GM06990 (cell line): ENCODE results near the gene MAGT1.

Source experiments
- DNase-seq: peaks from one replicate; pipeline ENCODE4 v3.0.0-alpha.2; 2011; ENCODE audit not compliant: insufficient read length; ENCODE audit errors: extremely low read depth
- H3K27me3 ChIP-seq: replicated peaks from 2 replicates; pipeline ENCODE4 v1.6.0; 2011; ENCODE audit warnings: low read length; ENCODE audit not compliant: control insufficient read depth, insufficient read depth
- H3K36me3 ChIP-seq: 2 replicates; pipeline ENCODE4 v1.5.1; 2011; ENCODE audit warnings: low read length; ENCODE audit not compliant: control insufficient read depth, insufficient read depth
- H3K4me3 ChIP-seq: replicated peaks from 2 replicates; pipeline ENCODE4 v1.5.1; 2011; ENCODE audit warnings: low read depth, mild to moderate bottlenecking, control low read depth, low read length
- TF ChIP-seq, protein P1 (sequence below): IDR thresholded peaks from 2 replicates; pipeline ENCODE4 v1.5.1; 2011; ENCODE audit warnings: low read length, control low read depth, mild to moderate bottlenecking, inconsistent platforms; ENCODE audit not compliant: insufficient read depth, poor library complexity, severe bottlenecking

Gene MAGT1

DNA sequence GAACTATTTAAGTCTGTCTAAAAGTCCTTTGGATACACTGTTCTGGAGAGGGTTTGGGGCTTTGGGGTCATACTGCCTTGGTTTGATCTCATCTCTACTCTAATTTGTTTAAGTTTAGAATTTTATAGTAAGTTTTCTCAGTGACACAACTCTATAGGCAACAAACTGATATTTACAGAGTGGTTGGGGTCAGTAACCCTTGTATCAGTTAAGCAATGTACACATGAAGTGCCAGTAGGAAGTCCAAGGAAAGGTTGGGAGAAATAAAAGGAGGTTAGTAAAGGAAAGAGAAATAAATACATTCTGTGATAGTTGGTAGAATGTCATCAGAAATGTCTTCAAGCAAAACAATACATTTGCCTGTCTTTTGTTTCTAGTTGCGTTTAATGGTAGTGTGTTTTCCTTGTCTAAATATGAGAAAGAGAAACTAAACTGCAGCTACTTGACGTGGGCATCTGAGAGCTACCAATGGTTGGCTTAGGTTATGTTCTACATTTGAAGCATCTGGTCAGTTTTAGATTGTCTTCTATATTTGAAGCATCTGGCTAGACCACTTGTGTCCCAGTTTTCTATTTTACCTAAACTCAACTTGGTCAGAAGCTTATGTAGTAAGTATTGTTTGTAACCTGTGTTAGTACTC lies 22.2 kb upstream of the MAGT1 start:
- TF ChIP-seq, protein P1, sequence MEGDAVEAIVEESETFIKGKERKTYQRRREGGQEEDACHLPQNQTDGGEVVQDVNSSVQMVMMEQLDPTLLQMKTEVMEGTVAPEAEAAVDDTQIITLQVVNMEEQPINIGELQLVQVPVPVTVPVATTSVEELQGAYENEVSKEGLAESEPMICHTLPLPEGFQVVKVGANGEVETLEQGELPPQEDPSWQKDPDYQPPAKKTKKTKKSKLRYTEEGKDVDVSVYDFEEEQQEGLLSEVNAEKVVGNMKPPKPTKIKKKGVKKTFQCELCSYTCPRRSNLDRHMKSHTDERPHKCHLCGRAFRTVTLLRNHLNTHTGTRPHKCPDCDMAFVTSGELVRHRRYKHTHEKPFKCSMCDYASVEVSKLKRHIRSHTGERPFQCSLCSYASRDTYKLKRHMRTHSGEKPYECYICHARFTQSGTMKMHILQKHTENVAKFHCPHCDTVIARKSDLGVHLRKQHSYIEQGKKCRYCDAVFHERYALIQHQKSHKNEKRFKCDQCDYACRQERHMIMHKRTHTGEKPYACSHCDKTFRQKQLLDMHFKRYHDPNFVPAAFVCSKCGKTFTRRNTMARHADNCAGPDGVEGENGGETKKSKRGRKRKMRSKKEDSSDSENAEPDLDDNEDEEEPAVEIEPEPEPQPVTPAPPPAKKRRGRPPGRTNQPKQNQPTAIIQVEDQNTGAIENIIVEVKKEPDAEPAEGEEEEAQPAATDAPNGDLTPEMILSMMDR: no peak
- no peaks in the 10 kb centered on the region for H3K27me3 ChIP-seq
- peak overlapping the region; percentile 34 for H3K4me3 ChIP-seq
- DNase-seq: peak; percentile 9
- H3K36me3 ChIP-seq: no peaks in the 10 kb centered on the region

DNA sequence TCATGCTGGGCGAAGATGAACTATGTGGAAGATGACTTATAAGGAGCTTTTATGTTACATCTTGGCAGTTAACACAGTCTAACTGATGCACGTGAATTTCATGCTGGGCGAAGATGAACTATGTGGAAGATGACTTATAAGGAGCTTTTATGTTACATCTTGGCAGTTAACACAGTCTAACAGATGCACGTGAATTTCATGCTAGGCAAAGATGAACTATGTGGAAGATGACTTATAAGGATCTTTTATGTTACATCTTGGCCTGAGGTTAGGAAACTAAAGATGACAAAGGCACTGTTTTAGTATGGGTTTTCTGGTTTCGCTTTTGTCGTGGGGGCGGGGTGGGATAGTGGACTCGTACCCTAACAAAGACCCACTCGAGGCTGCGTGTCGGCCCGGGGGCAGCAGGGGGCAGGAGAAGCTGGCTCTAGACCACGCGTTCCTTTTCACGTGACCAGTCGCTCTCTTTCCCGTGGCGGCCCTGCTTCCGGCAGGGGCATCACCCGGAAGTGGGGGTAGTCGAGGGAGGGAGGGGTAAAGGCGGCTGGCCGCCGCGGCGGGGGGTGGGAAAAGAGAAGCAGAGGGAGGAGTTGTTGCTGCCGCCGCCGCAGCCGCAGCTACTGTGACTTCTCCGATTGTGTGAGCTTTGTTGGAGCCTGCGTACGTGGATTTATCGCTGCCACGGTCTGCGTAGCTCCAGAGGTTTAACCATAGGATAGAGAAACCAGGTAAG lies 15.0 kb upstream of the MAGT1 start, which contains the start of gene ATP7A:
TSS of gene ATP7A (plus strand) at position 586 of the 733 bp plus-strand sequence. CDS start 60,949 bp downstream, outside the sequence.
- peak; percentile 91 for DNase-seq
- no peaks in the 10 kb centered on the region for H3K36me3 ChIP-seq
- peak within 1 kb of the TSS; percentile 81 for H3K4me3 ChIP-seq
- no peaks in the 10 kb centered on the region for H3K27me3 ChIP-seq
- TF ChIP-seq, protein P1: peak; percentile 58

DNA sequence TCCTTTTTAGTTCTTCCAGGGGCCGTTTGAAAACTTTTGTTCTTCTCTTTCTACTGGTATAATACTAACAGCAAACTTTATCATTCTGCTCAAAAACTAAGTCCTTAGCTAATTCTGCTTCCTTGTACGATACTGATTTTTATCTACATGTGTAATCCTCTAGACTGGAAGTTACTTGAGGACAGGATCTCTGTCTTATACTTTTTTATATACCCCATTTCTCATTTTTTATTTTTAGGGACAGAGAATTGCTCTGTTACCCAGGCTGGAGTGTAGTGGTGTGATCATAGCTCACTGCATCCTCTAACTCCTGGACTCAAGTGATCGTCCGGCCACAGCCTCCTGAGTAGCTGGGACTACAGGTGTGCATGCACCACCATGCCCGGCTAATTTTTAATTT lies 6.3 kb upstream of the MAGT1 start:
- TF ChIP-seq, protein P1: no peak
- Histone ChIP-seq H3K36me3 (no peaks in the 10 kb centered on the region; the same call in 1 of the 2 replicates), H3K27me3 (no peaks in the 10 kb centered on the region), H3K4me3 (no peak overlapping the region)
- DNase-seq: no peak

DNA sequence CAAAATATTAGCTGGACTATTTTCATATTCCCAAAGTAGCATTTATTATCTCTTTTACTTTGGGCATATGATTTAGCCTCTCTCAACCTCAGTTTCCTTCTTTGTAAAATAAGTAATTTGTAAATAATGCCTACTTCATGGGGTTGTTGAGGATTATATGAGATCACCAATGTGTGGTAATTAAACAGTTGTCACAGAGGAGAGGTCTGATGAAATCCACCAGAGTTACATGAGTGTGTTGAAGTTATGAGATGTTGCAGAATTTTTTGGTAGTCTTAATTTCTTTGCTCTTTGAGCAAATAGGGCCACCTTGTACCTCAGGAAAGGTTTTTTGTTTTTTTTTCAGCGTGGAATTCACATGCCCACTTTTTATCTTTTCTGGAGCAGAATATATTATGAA lies 5.5 kb upstream of the MAGT1 start:
- H3K36me3 ChIP-seq: no peaks in the 10 kb centered on the region; the same call in 1 of the 2 replicates
- TF ChIP-seq, protein P1: no peak
- no peaks in the 10 kb centered on the region for H3K27me3 ChIP-seq
- DNase-seq: no peak
- H3K4me3 ChIP-seq: peak overlapping the region; percentile 82

DNA sequence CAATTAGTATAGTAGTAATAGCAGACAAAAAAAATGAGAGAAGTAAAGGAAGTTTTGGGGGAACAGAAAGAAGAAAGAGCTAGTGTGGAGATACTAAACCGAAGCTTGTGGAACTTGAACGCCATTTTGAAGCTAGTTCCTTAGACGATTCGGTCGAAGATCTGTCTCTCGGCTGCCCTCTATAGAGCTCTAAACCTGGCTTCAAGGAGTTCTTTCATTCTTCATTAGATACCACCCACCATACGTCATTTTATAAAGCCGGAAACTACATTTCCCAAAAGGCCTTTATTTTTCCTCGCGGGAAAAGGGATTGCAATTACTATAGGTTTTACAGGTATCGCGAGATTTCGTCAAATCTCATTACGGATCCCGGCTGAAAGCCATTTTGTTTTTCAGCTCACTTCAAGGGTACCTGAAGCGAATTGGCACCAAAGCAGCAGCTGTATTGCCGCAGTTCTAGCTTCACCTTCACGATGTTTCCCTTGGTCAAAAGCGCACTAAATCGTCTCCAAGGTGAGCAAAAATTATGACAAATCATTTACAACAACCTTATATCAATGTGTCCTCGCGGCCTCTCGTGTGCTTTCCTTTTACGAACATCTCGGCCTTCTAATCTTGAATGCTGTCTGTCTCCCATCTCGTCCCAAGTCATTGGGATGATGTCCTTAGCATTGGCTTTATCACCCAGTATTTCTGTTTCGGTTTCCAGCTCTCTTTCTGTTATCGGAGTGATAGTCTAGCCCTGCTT lies 4.0 kb upstream of the MAGT1 start, which contains the start of gene COX7B:
TSS of gene COX7B (plus strand) at position 388 of the 748 bp plus-strand sequence. CDS start at position 474, 86 bp downstream.
- Histone ChIP-seq H3K36me3 (no peaks in the 10 kb centered on the region; the same call in 1 of the 2 replicates), H3K4me3 (peak within 1 kb of the TSS; percentile 82), H3K27me3 (no peaks in the 10 kb centered on the region)
- TF ChIP-seq, protein P1: peak; percentile 49
- peak; percentile 57 for DNase-seq
